ENCODE measurements around the gene KLC1. TPM values are rescaled to one million over a fixed set of nuclear protein-coding genes. Genes with fewer than 3 reads are reported as not detected.

Gene KLC1
- total and polyA plus RNA-seq, 11 donors: 127 to 241 (median 158) TPM

DNA sequence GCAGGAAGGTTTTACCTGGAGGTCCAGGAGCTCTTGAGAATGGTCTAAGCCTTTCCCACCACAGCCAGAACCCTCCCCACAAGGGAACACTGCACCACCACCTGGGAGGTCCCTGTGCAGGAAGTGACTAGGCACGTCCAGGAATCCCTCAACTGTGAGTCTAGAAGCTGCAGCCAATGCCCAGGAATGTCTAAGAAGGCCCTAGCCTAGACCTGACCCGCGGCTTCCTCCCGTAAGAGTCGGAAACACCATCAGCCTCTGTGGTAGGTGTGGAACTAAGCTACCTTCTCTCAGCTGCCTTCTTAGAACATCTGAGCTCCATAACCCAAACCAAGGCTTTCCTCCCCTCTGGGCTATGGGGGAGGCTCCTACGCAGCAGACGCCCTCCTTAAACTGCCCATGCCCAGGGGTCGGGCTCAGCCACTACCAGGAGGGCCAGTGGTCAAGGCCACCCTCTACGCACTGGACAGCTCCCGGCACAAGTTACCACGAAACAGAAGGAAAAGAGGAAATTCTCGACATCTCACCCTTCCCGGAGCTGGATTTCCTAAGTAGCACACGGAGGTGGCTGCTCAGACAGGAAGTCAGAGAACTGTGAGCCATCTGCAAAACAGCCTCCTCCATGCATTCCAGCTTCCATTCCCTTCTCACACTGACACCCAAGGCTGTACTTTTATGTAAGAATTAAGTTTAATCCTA, 112.1 kb downstream of the KLC1 start:
- Histone ChIP-seq H3K4me1 (peaks cover 0 to 23% (median 5%) of the 10 kb centered on the region in 12 donors), H3K27me3 (no peaks in the 10 kb centered on the region), H3K36me3 (peaks cover 0 to 99% (median 88%) of the 10 kb centered on the region in 9 donors), H3K4me3 (no peak overlapping the region), H3K9me3 (no peaks in the 10 kb centered on the region), H3K27ac (no peak overlapping the region)
- WGBS, 4 donors: 68 to 81% (median 70%) methylated on average over 13 to 14 of the region's 14 CpGs
- ATAC-seq: no peak
- intact Hi-C loops (cut with DNase I): loop anchor here in 1 of 10 donors (10.0 kb wide), 1 partner anchor 174 kb away; no protein-coding TSS in a partner anchor
- no peak for TF ChIP-seq POLR2A (IDR thresholded peaks at IDR 0.05)
- TF ChIP-seq, protein P1, sequence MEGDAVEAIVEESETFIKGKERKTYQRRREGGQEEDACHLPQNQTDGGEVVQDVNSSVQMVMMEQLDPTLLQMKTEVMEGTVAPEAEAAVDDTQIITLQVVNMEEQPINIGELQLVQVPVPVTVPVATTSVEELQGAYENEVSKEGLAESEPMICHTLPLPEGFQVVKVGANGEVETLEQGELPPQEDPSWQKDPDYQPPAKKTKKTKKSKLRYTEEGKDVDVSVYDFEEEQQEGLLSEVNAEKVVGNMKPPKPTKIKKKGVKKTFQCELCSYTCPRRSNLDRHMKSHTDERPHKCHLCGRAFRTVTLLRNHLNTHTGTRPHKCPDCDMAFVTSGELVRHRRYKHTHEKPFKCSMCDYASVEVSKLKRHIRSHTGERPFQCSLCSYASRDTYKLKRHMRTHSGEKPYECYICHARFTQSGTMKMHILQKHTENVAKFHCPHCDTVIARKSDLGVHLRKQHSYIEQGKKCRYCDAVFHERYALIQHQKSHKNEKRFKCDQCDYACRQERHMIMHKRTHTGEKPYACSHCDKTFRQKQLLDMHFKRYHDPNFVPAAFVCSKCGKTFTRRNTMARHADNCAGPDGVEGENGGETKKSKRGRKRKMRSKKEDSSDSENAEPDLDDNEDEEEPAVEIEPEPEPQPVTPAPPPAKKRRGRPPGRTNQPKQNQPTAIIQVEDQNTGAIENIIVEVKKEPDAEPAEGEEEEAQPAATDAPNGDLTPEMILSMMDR (IDR thresholded peaks at IDR 0.05): no peak
- no peak for DNase-seq

DNA sequence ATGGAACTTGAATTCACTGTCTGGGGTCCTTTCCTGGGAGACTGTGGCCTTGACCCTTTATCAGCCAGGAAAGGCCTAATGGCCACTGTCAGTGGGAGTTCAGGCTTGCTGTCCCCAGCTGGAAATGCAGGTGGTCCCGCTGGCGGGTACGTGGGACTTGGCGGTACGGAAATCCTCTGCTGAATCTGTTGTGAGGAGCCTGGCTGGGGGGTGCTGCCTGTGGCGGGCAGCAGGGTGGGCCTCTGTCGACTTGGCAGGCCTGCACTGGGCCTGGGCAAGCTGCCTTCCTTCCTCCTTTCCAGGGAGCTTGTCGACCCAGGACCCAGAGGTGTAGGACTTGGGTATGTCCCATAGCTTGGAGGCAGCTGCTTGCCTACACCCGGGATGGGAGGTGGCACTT, 112.9 kb downstream of the KLC1 start:
- Histone ChIP-seq H3K4me1 (peaks cover 0 to 15% (median under 1%) of the 10 kb centered on the region in 12 donors), H3K9me3 (no peaks in the 10 kb centered on the region), H3K27ac (no peak overlapping the region), H3K27me3 (no peaks in the 10 kb centered on the region), H3K36me3 (peaks cover 0 to 99% (median 88%) of the 10 kb centered on the region in 9 donors), H3K4me3 (no peak overlapping the region)
- TF ChIP-seq, protein P1 (IDR thresholded peaks at IDR 0.05): no peak
- TF ChIP-seq POLR2A (IDR thresholded peaks at IDR 0.05): no peak
- DNase-seq (peak in 1 of 5 donors; percentile 8), ATAC-seq (no peak)
- intact Hi-C loops (cut with DNase I): loop anchor here in 1 of 10 donors (10.0 kb wide), 1 partner anchor 173 kb away; no protein-coding TSS in a partner anchor
- WGBS, 4 donors: 72 to 90% (median 79%) methylated on average over 2 to 9 of the region's 9 CpGs

DNA sequence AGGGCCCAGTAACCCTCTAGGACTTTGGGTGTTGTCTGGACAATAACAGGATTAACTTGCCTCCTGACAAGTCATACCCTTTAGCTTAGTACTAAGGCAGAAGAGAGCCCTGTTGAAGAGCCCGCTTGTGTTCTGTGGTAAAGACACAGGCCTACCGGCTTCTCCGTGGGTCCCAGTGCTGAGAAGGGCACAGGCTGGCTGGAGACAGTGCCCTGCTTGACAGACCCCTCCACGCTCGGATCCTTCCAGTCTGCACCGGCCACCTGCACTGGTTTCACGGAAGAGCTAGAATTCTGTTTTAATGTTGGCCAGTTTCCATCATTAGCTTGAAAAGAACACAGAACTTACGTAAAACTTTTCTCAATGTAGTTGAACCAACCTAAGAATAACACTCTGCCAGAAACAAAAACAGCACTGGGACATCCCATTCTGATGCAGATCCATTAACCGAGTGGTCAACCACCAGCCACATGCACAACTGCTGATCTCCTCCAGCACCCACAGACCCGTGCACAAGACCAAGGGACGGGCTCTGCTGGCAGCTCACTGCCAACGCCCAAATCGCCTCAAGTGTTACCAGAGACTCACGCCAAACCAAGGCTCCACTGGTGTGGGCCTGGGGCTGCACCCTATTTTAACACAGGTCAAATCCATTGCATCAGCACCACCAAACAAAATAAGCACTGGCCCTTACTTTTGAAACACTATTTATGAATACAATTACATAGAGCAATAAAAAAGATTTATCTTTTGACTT, 113.7 kb downstream of the KLC1 start:
- Histone ChIP-seq H3K4me1 (peaks cover 0 to 13% (median 0%) of the 10 kb centered on the region in 12 donors), H3K9me3 (no peaks in the 10 kb centered on the region), H3K27ac (no peak overlapping the region), H3K27me3 (no peaks in the 10 kb centered on the region), H3K4me3 (no peak overlapping the region), H3K36me3 (peaks cover 0 to 99% (median 87%) of the 10 kb centered on the region in 9 donors)
- intact Hi-C loops (cut with DNase I): loop anchor here in 1 of 10 donors (10.0 kb wide), 1 partner anchor 172 kb away; no protein-coding TSS in a partner anchor
- ATAC-seq: no peak
- no peak for TF ChIP-seq POLR2A (IDR thresholded peaks at IDR 0.05)
- TF ChIP-seq, protein P1 (IDR thresholded peaks at IDR 0.05): no peak
- WGBS, 4 donors: 89 to 91% (median 90%) methylated on average over 14 of the region's 14 CpGs
- DNase-seq: no peak

DNA sequence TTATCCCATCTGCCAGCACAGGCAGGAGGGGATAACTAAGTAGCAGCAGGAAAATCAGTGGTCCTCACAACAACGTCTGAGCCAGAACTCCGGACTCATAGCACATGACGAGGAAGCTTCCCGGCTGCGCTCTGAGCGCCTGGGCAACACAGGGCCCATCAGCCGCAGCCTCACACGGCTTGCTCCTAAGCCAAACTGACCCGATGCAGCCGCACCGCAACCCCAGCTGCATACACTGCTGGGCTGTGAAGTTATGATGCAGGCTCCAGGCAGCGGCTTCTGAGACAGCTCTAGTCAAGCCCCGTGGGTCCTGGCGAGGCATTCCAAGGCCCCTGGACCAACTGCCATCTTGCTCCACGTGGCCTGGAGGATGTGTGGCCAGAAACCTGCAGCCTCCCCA, 114.7 kb downstream of the KLC1 start:
- no peak for TF ChIP-seq POLR2A (IDR thresholded peaks at IDR 0.05)
- TF ChIP-seq, protein P1 (IDR thresholded peaks at IDR 0.05): no peak
- H3K4me3 ChIP-seq: no peak overlapping the region
- no peak overlapping the region for H3K27ac ChIP-seq
- WGBS, 4 donors: 87 to 93% (median 89%) methylated on average over 11 to 15 of the region's 15 CpGs
- intact Hi-C loops (cut with DNase I): loop anchor here in 1 of 10 donors (10.0 kb wide), 1 partner anchor 171 kb away; no protein-coding TSS in a partner anchor
- DNase-seq: no peak
- peaks cover 0 to 13% (median 0%) of the 10 kb centered on the region in 12 donors for H3K4me1 ChIP-seq
- peaks cover 0 to 99% (median 82%) of the 10 kb centered on the region in 9 donors for H3K36me3 ChIP-seq
- ATAC-seq: no peak
- no peaks in the 10 kb centered on the region for H3K27me3 ChIP-seq
- no peaks in the 10 kb centered on the region for H3K9me3 ChIP-seq

Data from heart left ventricle (tissue), 16 donors.